Measurements from ENCODE around the gene CNTNAP3. TPM values are rescaled to one million over a fixed set of nuclear protein-coding genes. Genes with fewer than 3 reads are reported as not detected.
"Not testable (repeated sequence)": the region's sequence is repeated elsewhere in the genome, so short reads cannot be mapped to it uniquely, and the experiment has no call there.

Gene CNTNAP3
- 2.1 and 25.7 TPM in 2 replicates for total RNA-seq (ENCODE audit: low replicate concordance)

DNA sequence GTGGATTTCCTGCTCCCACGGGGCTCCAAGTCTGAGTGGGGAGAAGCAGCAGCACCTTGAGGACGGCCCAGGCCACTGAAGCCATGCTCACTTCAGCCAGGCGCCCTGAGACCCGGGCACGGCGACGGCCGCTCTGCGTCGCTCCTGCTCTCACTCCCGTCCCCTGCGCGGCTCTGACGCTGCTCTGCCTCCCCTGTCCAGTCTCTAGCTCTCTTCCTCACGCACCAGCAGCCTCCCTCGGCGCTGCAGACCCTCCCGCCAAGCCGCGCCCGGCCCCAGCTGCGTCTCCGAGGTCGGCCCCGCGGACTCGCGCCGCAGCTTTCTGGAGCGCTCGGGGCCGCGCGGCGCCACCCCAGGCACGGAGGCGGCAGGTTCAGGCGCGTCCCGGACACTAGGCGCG is at the start of gene CNTNAP3:
Gene CNTNAP3 (minus strand): TSS at position 188 of the 400 bp plus-strand sequence. CDS start 103 bp downstream, at position 85.
- H3K4me3 ChIP-seq (ENCODE audit: low read depth, low read length) = peak within 1 kb of the TSS; percentile 51
- peak; percentile 0 for DNase-seq (ENCODE audit: low read depth)

DNA sequence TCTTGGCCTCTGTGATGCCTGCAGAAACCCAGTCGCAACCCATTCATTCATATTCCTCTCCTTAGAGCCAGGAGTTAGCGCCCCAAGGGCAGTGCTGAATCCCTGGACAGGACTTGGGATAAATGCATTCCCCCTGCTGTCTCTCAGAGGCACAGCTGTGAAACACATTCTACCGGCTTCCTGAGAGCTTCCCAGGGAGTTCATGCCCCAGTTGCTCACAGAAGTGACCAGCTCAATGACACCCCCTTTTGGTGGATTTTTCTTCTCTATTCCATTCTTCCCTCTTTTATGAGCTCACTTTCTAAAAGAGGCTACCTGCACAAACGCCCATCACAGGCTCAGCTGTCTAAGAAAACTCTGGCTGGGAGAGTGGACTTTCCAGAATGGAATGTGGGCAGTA is 8.0 kb downstream of the CNTNAP3 start:
- DNase-seq (ENCODE audit: low read depth); H3K4me3 ChIP-seq (ENCODE audit: low read depth, low read length): not testable (repeated sequence)

- DNase-seq (ENCODE audit: low read depth); H3K4me3 ChIP-seq (ENCODE audit: low read depth, low read length): not testable (repeated sequence)
Measured at GRCh38 chr9:39242513-39242912, 45.5 kb downstream of the CNTNAP3 start.

DNA sequence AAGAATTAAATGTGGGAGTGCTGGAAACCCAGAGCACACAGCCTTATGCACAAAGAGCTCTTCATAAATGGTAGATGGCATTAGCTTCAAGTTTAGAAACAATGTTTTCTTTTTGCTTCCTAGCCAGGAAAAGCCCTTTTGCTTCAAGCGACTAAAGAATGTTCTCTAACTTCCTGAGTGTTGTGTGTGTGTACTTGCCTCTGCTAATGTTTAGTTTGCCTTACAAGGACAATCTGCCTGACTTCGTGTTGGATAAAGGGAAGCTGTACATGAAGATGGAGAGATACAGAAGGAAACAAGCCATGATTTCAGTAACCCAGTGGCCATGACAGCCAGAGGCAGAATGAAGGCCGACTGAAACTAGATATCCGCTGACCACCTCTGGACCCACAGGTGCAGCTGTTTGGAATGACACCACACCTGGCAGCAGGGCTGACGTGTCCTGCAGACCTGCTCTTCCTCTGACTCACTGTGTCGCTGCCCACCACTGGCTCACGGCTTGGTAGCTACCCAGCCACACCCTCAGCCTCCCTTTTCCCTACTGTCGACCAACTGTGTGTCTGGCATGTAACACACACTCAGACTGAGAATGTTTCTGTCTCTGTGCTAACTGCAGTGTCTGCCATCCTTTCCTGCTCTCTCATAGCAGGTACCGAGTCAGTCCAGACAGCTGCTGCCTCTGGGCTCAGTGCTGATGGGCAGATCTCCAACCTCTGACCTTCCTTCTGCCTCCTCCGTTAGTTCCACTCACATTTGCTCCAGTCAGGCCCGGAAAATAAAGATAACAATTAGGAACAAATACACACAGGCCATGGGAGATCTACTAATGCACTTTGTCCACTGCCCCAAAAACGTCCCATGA is 55.6 kb downstream of the CNTNAP3 start:
- not testable (repeated sequence) for H3K4me3 ChIP-seq (ENCODE audit: low read depth, low read length)

DNA sequence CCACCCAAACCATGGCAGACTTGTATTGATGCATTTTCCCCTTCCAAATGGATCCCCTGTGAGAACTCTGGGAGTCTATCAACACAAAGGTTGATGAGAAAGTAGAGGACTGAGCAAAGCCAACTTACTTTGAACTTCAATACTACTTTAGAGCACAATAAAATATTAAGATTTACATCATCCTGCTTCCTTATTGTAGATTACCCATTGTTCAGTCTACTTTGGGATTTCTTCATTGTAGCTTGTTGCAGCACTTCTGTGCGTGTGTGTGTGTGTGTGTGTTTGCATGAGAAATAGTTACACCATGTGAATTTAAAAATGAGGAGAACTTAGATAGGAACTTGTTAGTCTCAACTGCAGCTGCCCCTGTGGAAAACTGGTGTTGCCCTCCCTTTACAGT is 72.0 kb downstream of the CNTNAP3 start:
- H3K4me3 ChIP-seq (ENCODE audit: low read depth, low read length); DNase-seq (ENCODE audit: low read depth): not testable (repeated sequence)

More for the DNA sequence above, 55.6 kb downstream of the CNTNAP3 start:
- not testable (repeated sequence) for DNase-seq (ENCODE audit: low read depth)

DNA sequence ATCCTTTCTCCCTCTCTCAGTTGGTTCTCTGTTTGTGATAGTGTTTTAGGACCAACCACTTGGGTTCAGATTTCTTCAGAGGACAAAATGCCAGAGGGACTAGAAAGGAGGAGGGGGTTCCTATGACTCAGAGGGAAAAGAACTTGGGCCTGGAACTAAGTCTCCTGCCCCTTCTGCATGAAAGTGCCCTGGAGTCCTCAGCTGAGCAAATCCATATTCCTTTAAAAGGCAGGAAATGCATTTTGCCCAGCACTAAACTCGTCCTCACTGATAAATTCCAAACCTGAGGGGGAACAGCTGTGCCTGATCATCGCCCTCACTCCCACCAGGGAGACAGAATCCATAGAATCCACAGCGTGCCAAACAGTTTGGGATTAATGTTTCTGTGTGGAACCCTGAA is 78.2 kb downstream of the CNTNAP3 start:
- not testable (repeated sequence) for DNase-seq (ENCODE audit: low read depth)

GRCh38 chr9:39206643-39207042 is 81.3 kb downstream of the CNTNAP3 start:
- H3K4me3 ChIP-seq (ENCODE audit: low read depth, low read length); DNase-seq (ENCODE audit: low read depth): not testable (repeated sequence)

More for the DNA sequence above, 78.2 kb downstream of the CNTNAP3 start:
- not testable (repeated sequence) for H3K4me3 ChIP-seq (ENCODE audit: low read depth, low read length)

- DNase-seq (ENCODE audit: low read depth); H3K4me3 ChIP-seq (ENCODE audit: low read depth, low read length): not testable (repeated sequence)
Measured at GRCh38 chr9:39205842-39206241, 82.1 kb downstream of the CNTNAP3 start.

- not testable (repeated sequence) for DNase-seq (ENCODE audit: low read depth); H3K4me3 ChIP-seq (ENCODE audit: low read depth, low read length)
Measured at GRCh38 chr9:39200412-39200811, 87.6 kb downstream of the CNTNAP3 start.

GRCh38 chr9:39198000-39198709 is 89.8 kb downstream of the CNTNAP3 start:
- not testable (repeated sequence) for DNase-seq (ENCODE audit: low read depth); H3K4me3 ChIP-seq (ENCODE audit: low read depth, low read length)

DNA sequence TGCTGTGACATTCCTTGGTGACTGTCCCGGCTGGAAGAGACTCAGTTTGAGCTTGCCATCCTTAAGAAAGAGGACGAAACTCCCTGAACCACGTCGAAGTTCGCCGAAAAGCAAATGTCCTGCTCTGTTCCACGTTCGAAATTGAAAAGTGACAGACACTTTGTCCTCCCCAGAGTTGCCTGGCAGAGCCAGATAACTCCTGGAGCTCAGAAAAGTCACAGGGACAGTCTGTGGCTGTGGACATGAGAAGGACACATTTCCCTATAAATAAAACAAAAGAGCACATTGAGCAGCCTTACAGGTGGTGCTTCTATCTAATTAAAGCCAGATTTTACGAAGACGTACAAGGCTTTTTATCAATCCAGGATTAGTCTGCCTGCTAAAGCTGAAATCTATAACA is 116.6 kb downstream of the CNTNAP3 start:
- not testable (repeated sequence) for H3K4me3 ChIP-seq (ENCODE audit: low read depth, low read length); DNase-seq (ENCODE audit: low read depth)

GRCh38 chr9:39157714-39158113 is 130.3 kb downstream of the CNTNAP3 start:
- not testable (repeated sequence) for DNase-seq (ENCODE audit: low read depth); H3K4me3 ChIP-seq (ENCODE audit: low read depth, low read length)

GRCh38 chr9:39132826-39133552 is 155.0 kb downstream of the CNTNAP3 start:
- DNase-seq (ENCODE audit: low read depth); H3K4me3 ChIP-seq (ENCODE audit: low read depth, low read length): not testable (repeated sequence)

DNA sequence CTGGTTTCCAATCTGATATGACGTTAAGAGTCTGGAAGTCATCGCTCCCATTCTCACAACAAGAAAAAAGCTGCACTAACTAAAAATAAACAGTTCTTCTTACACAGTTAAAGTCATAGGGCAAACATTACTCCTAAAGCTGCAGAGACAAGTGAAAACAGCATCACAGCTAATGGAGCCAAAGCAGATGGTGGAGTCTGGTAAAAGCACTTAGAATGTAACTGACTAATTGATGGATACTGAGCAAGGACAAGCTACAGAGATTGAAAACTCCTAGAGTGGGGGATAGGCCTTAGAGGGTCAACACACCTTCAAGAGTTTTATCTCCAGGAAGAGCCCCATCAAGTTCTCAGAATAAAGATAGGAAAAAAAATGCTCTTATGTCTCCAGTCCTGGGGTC is 166.6 kb downstream of the CNTNAP3 start:
- not testable (repeated sequence) for DNase-seq (ENCODE audit: low read depth); H3K4me3 ChIP-seq (ENCODE audit: low read depth, low read length)

DNA sequence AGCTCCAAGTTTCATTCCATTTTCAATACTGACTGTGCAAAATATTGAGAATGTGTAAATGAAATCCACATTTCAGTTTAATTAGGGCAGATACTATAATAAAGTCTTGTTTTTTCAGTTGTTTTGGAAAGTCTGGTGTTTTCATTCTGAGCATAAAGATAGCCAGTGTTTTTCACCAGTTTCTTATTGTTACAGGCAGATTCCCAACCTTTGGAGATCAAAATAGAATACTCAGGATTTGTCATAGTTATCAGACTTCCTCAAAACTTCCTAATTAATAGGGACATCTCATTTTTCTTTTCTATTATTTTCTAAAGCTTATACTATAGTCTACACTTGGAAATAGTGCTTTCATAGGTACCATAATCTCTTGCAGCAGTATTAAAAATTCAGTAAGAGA is 176.2 kb downstream of the CNTNAP3 start:
- not testable (repeated sequence) for H3K4me3 ChIP-seq (ENCODE audit: low read depth, low read length); DNase-seq (ENCODE audit: low read depth)
